OCI-LY7 (cell line): ENCODE results near the gene WLS. TPM values are rescaled to one million over a fixed set of nuclear protein-coding genes. Genes with fewer than 3 reads are reported as not detected.

Experiments
- BruUV-seq: library from RNA; stranded (reverse); fragments of 400-500 nt; replicated peaks from 2 replicates; lab custom pipeline; 2021; lab: Mats Ljungman, UMichigan
- CTCF ChIA-PET: fragments of 300-600 bp; sonication (Branson Sonifier 250); formaldehyde crosslinking; loops from one replicate; lab custom pipeline; 2022; ENCODE audit warnings: antibody characterized with exemption; ENCODE audit not compliant: unreplicated experiment; lab: Charles Lee
- POLR2A ChIA-PET: fragments of 300-600 bp; sonication (Branson Sonifier 250); formaldehyde crosslinking; loops from one replicate; lab custom pipeline; 2022; ENCODE audit warnings: antibody characterized with exemption; lab: Charles Lee
- DNase-seq: peaks from one replicate; pipeline ENCODE4 v3.0.0-alpha.2; 2015; ENCODE audit warnings: low spot score
- H2AFZ ChIP-seq: fragments of 200-600 bp; sonication (generic), shearing (Covaris generic); 2 replicates; pipeline ENCODE4 v1.6.1; 2014; ENCODE audit warnings: mild to moderate bottlenecking, antibody characterized with exemption, low read length, moderate library complexity
- H3K27ac ChIP-seq: fragments of 200-600 bp; sonication (generic); 2 replicates; pipeline ENCODE4 v1.5.1; 2014; ENCODE audit warnings: mixed run types, low read depth, mild to moderate bottlenecking, moderate library complexity, low read length, inconsistent platforms; ENCODE audit not compliant: poor library complexity, severe bottlenecking
- H3K36me3 ChIP-seq: fragments of 200-600 bp; sonication (generic); 2 replicates; pipeline ENCODE4 v1.6.1; 2014; ENCODE audit warnings: mild to moderate bottlenecking, antibody characterized with exemption, low read length, moderate library complexity, mixed read lengths; ENCODE audit not compliant: insufficient read depth
- H3K4me1 ChIP-seq: fragments of 200-600 bp; sonication (generic); 2 replicates; pipeline ENCODE4 v1.5.1; 2014; ENCODE audit warnings: mild to moderate bottlenecking, low read length; ENCODE audit not compliant: insufficient read depth, poor library complexity, severe bottlenecking
- H3K4me2 ChIP-seq: fragments of 200-600 bp; sonication (generic); 2 replicates; pipeline ENCODE4 v1.6.1; 2014; ENCODE audit warnings: mild to moderate bottlenecking, low read length
- H3K4me3 ChIP-seq: fragments of 200-600 bp; sonication (generic); 2 replicates; pipeline ENCODE4 v1.5.1; 2014; ENCODE audit warnings: mild to moderate bottlenecking, low read depth, low read length; ENCODE audit not compliant: poor library complexity, severe bottlenecking
- H3K79me2 ChIP-seq: fragments of 200-600 bp; sonication (generic); 2 replicates; pipeline ENCODE4 v1.6.1; 2016; ENCODE audit warnings: low read depth, mild to moderate bottlenecking, low read length, moderate library complexity, mixed read lengths; ENCODE audit not compliant: insufficient read depth
- H3K9me2 ChIP-seq: fragments of 200-600 bp; sonication (generic); 2 replicates; pipeline ENCODE4 v1.6.1; 2016; ENCODE audit warnings: mild to moderate bottlenecking, low read length, mixed read lengths; ENCODE audit not compliant: insufficient read depth
- H3K9me3 ChIP-seq: fragments of 200-600 bp; sonication (generic); 2 replicates; pipeline ENCODE4 v1.6.1; 2014; ENCODE audit warnings: mild to moderate bottlenecking, mixed run types, low read length, mixed read lengths
- H4K20me1 ChIP-seq: fragments of 200-600 bp; sonication (generic); 2 replicates; pipeline ENCODE4 v1.6.1; 2014; ENCODE audit warnings: mild to moderate bottlenecking, antibody characterized with exemption, low read length, moderate library complexity, mixed read lengths; ENCODE audit not compliant: insufficient read depth
- CTCF ChIP-seq: fragments of 200-600 bp; sonication (generic); conservative IDR thresholded peaks from 2 replicates; pipeline ENCODE4 v1.5.1; 2014; ENCODE audit warnings: mild to moderate bottlenecking, antibody characterized with exemption, low read length, moderate library complexity, mixed read lengths
- EZH2phosphoT487 ChIP-seq: fragments of 200-600 bp; sonication (generic); IDR thresholded peaks from 2 replicates; pipeline ENCODE4 v1.6.1; 2018; ENCODE audit warnings: low read depth, borderline replicate concordance, mild to moderate bottlenecking, mixed run types, antibody characterized with exemption, low read length, moderate library complexity, mixed read lengths
- intact Hi-C: fragments of 100-400 bp; cut with micrococcal nuclease; formaldehyde crosslinking; loops from one replicate; pipeline ENCODE4 v1.10.0; 2022; ENCODE audit not compliant: unreplicated experiment
- total RNA-seq, 2 experiments: library from RNA; depleted of rRNA in 1 of 2; stranded (reverse); fragments of >200 nt in 1 of 2; shearing (Covaris generic) in 1 of 2; gene quantifications; 2 replicates each; pipeline ENCODE4 v1.2.3, GENCODE V29; 2014 to 2022

The WLS gene
- total RNA-seq, 2 experiments from 2014 or later = not detected

- TF ChIP-seq EZH2phosphoT487 (no peak), CTCF (no peak)
- Histone ChIP-seq H4K20me1 (no peaks in the 10 kb centered on the region), H3K36me3 (no peaks in the 10 kb centered on the region), H3K4me3 (no peak overlapping the region), H3K27ac (no peak overlapping the region), H3K4me2 (no peak overlapping the region), H3K4me1 (no peaks in the 10 kb centered on the region), H3K9me3 (no peaks in the 10 kb centered on the region), H3K9me2 (no peaks in the 10 kb centered on the region), H3K79me2 (no peaks in the 10 kb centered on the region), H2AFZ (no peak overlapping the region)
- no peak for DNase-seq
- ChIA-PET CTCF (no interaction called here), POLR2A (no interaction called here)
- no TSS peak for BruUV-seq
- intact Hi-C loops = no loop called here
Measured at GRCh38 chr1:68202239-68202832, 30.0 kb downstream of the WLS start.

DNA sequence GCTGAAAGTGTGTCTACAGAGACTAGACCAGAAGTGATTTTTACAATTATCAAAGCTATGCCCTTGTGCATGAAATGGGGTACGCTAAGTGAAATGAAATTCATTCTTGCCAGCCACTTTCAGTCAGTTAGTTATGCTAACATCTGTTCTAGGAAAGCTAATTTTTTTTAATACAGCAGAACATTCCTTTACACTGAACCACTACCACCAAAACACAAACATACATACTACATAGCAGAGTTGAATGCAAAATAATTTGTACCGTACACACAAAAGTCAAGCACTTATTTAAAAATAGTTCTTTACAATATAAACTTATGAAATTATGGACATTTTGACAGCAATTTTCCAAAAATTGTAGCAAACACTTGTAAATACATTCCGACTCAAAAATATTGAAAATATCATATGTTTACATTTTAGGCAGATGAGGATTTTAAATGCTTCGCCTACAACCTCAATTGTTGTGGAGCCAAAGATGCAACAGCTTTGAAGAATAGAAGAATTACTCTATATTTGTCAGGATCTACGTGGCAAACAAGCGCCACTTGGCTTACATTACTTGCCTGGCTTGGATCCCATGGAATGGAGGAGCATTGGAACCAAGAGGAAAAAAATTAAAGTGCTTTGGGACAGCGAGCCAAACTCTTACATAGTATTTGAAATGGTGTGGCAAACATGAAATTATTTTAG lies 30.6 kb downstream of the WLS start:
- H3K4me1 ChIP-seq = no peaks in the 10 kb centered on the region

More for the DNA sequence above, 30.6 kb downstream of the WLS start:
- no peak for DNase-seq
- H3K9me3 ChIP-seq = no peaks in the 10 kb centered on the region
- intact Hi-C loops = no loop called here
- TF ChIP-seq CTCF = no peak
- no peak for TF ChIP-seq EZH2phosphoT487
- BruUV-seq = no TSS peak
- H4K20me1 ChIP-seq = no peaks in the 10 kb centered on the region
- no peaks in the 10 kb centered on the region for H3K36me3 ChIP-seq
- no peak overlapping the region for H3K27ac ChIP-seq
- H3K4me3 ChIP-seq = no peak overlapping the region
- CTCF ChIA-PET = no interaction called here
- POLR2A ChIA-PET = interaction anchor here (0.6 to 1.1 kb wide), 3 partner anchors 27 to 120 kb away, joined by 3 read pairs; no protein-coding TSS in a partner anchor
- H2AFZ ChIP-seq = no peak overlapping the region
- H3K4me2 ChIP-seq = no peak overlapping the region
- H3K79me2 ChIP-seq = no peaks in the 10 kb centered on the region
- H3K9me2 ChIP-seq = no peaks in the 10 kb centered on the region
